ENCODE results near the gene SESN1. TPM values are rescaled to one million over a fixed set of nuclear protein-coding genes. Genes with fewer than 3 reads are reported as not detected.

SESN1 gene
- total RNA-seq, 1 donor from 2014 or later: 38.8 TPM

Small RNAs within 50 kb of the gene (small RNA-seq; reads per million reads assigned to genes)
- gene RNU6-653P: not detected

Other genes starting within 250 kb of the SESN1 start
- gene ARMC2, start 246.4 kb downstream of the SESN1 start, total RNA-seq: 15.3 TPM
- gene CEP57L1, start 661 bp upstream of the SESN1 start, total RNA-seq: 92.6 TPM

Data from occipital lobe (tissue), 2 donors.